Glomerular visceral epithelial cell (primary cell): ENCODE data around the gene AMER2.
"Not testable (repeated sequence)": the region's sequence is repeated elsewhere in the genome, so short reads cannot be mapped to it uniquely, and the experiment has no call there.

Source experiments
- DNase-seq: peaks from one replicate; pipeline ENCODE4 v3.0.0-alpha.2; 2016; ENCODE audit errors: extremely low spot score

Gene AMER2

DNA sequence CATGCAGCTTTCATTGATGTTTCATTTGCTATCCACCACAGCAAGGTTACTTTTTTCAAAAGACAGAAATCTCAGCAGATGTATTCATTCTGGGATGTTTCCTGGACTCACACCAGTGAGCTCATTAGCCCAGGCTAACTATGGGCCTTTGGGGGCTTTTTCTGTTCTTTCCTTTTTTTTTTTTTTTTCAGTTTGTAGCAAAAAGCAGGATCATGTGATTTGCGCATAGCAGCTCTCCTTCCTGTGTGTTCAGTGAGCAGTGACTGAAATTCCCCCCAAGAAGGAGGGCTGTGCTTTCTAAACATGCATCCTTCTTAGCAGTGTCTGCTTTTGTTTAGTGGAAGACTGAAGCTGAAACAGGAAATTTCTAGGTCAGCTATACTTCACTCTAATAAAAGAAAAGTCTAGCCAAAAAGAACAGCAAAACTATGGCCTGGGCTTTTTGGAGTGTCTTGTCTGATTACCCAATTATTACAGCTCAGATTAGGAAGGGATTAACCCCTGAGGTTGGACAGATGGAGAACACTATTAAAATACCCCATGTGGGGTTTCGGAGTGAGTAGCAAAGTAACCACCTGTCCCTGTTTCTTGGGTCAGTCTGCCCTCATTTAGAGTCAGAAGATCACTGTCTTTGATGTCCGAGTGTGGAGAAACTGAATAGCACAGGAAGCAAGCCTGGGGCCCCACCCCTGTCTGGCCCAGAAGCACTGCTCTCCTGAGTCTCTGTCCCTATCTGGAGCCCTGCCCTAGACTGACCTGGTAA, 8.9 kb upstream of the AMER2 start:
- DNase-seq, result no peak

DNA sequence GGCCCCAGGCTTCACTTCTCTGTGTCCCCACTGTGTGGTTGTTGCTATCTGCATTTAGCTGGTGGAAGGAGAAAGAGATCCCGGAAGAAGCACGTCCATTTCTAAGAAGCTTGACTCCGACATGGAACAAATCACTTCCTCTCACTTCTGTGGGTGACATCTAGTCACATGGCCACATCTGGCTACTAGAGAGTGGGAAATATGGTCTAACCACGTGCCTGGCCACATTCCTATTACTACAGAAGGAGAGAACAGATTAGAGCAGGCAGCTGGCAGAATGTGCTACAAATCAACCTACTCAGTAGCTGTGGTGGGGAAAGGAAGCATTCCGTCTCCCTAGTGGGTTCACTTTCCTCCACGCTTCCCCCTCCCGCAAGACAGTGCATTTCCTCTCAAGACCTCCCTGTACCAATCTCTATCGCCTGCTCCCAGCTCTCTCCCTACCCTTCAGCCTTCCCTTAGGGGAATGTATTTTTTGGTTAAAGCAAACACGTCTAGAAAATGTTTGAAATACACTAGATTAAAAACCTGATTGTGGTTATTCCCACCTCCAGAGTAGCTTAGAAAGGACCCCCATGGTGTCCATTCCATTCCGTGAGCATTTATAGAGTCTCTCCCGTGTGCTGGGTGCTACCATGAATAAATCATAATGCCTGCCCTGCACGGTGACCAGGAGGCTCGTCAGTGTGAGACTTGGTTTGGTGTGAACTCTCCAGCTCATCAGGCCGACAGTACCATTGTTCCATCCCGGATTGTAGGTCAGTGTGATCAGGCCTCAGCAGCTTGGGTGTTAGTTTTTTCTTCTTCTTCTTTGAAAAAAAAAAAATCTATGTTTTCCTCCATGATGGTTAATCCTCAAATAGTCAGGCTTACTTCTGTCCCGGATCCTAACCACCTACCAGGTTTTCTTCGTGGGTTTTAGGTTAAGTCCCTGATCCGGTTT, 8.0 kb upstream of the AMER2 start:
- DNase-seq, result no peak

DNA sequence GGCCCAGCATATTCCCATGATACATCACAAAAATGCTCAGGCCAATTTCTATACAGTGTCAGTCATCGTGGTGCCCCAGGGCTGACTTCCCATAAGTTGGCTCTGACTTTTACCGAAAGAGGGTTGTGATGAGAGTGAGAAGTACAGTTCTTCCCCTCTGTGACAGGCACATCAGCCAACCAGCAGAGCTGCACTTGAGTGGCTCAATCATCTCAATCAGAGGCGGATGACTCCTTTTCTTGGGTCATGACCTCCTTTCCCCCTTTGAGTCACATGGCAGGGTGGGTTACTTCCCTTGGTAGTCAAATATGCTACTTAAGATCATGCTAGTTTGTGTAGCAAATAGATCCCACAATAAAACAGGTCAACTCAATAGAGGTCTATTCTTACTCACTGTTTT, 6.9 kb upstream of the AMER2 start:
- DNase-seq, result no peak

DNA sequence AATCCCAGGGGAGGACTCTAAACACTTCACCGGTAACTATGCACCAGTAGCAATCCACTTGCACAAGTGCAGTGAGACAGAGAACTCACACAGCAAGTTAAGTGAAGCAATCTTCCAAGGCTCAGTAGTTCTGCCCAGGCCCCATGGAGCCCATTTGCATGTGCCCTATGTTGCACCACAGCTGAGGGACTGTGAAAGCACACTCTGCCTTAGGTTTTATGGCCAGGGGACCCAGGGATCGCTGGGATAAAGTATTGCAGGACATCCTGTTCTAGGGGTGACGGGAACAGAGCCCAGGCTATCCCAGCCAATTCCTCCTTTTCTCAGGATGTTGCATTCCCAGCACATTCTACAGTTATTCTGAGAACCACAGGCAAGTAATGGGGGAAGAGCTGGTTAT, 6.0 kb upstream of the AMER2 start:
- DNase-seq, result no peak

DNA sequence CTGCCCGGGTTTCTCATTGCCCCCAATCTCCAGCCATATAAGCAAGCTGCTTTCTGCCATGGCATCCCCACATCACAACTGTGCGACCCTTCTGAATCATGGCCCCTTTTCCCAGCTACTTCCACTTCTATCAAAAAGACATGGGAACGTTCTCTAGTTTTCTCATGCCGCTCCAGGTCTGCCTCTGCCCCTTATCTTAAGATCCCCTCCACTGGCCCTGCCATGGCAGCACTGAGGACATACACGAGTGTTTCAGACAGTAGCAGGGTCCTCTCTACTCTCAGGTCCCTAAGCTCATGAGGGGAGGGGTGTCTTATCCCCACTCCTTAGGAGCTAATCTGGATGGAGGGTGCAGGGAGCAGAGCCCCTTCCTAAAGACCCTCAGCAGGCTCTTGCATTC, 5.5 kb upstream of the AMER2 start:
- no peak for DNase-seq

DNA sequence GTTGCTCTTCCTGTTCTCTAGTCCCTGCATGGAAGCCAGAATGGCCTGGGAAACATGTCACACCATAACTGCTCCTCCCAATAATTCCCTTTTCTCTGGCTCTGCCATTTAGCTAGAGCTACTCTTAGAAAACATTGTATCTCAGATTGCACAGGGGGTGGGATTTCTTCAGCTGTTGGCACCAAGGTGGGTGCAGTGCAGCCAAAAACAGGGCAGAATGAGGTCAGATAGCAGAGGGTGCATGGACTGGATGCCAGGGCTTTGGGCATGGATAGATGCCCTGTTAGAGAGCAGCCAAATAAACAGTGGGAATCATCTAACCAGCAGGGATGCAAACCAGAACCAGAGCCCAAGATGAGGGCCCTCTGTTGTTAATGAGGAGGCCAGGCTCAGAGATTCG, 4.9 kb upstream of the AMER2 start:
- DNase-seq, result no peak

DNA sequence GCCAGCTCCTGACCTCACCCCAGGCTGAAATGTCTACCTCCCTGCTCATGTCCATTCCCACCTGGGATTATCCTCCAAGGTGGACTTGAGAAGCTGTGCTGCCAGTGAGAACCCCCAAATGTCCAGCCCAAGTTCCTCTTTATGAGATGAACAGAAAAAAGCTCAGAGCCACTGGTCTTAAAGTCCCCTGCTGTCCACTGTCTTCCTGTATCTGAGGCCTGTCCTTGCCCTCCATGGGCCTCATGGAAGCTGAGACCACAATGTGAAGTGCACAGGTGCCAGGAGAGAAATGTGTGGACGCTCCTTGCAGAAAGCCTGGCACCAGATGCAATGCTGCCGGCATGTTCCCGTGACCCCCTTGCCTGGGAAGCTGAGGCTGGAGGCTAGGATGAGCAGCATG, 3.3 kb upstream of the AMER2 start:
- DNase-seq, result no peak

DNA sequence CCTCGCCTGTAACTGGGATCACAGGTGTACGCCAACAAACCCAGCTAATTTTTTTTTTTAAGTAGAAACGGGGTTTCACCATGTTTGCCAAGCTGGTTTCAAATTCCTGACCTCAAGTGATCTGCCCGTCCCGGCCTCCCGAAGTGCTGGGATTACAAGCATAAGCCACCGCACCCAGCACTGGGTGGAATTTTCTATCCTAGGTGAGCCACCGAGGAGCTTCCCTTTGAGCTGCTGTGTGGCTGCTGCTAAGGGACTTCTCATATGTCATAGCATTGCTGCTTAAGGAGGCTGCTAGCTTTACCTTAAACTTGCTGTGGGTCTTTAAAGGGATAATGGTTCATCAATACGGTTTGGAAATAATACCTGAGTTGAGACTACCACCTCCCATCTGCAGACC, 2.9 kb upstream of the AMER2 start:
- DNase-seq, result no peak

DNA sequence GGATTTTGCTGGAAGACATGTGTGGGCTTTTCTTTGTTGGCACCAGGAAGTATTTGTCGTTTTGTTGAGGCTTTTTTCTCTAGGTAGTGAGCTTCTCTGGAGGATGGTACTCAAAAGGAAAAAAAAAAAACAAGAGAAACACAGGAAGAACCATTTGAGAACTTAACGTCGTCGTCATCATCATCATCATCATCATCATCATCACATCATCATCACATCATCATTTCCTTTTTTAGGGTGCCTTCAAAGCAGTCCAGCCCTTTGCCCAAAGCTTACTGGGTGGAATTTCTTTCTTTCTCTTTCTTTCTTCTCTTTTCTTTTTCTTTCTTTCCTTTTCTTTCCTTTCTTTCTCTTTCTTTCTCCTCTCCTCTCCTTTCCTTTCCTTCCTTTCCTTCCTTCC, 2.2 kb upstream of the AMER2 start:
- DNase-seq, result no peak

DNA sequence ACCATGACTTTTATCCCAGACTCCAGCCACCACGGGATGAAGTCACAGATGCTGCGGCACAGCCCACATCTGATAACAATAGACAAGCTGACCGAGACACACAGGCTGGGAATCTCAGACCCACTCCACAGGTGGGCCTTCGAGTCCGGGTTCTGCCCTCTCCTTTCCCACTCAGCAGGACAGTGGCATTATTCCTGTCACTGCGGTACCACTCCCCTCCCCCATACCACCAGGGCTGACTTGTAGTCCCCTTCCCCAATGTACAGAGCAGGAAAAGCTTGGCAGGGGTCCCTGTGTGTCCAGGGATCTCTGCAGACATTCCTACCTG, 179 bp upstream of the AMER2 start:
- no peak for DNase-seq

DNA sequence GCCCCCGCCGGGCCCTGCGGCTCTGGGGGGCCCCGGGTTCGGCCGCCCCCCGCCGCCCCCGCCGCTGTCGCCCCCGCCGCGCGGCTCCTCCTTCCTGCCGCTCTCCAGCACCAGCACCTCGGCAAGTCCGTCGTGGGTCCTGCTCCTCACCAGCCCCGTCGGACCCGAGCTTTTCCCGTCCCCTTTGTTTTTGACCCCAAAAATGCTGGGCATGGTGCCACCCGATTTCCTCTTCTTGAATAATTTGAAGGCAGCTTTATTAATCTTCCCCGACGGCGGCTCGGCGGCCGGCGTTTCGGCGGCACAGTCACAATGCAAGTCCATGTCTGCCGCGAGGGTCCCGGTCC, 945 bp downstream of the AMER2 start:
- no peak for DNase-seq

DNA sequence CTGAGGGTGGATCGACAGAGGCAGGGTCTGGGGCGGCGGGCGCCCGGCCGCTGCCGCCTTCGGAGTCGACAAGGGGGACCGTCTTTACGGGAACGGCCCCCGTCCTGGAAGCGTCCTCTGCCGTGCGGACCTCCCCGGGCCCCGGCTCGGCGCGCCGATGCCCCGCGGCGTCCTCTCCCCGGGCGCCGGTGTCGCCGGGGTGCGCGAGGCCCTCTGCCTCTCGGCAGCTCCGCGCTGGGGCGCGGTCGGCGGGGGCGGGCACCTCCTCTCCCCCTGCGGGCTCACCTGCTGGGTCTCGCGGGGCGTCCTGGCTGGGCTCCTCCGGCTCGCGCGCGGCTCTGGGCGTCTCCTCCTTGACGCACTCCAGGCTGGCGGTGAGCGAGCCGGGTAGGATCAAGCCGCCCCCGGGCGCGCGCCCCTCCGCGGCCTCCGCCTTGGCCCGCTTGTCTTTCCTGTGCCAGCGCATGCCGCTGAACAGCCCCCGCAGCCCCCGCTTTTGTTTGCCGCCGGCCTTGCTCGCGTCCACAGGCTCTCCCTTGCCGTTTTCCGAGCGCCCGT, 1.5 kb downstream of the AMER2 start:
- no peak for DNase-seq

DNA sequence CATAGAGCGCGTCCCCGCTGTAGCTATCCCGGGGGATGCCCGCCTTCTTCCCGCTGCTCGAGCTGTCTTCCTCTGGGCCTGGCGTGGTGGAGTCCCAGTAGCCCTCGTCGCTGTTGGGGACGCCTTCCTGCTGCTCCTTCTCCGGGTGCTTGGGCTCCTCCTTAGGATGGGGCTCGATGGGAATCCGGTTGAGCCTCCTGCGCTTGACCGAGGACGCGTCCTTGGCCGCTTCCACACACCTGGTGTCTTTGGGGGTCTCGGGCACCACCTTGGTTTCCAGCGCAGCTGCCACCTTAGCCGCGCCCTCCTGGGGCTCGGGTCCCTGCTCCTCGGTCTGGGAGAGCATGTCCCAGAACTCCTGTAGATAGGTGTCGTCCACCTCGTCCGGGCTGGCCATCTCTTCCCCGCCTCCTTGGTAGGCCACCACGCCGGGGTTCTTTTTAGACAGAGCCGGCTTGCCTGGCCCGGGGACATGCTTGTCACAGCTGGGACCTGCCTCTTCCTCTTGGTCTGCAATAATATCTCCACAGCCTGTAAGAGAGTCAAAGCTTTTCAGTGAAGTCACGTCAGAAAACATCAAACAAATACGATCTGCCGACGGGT, 2.0 kb downstream of the AMER2 start:
- DNase-seq, result no peak

DNA sequence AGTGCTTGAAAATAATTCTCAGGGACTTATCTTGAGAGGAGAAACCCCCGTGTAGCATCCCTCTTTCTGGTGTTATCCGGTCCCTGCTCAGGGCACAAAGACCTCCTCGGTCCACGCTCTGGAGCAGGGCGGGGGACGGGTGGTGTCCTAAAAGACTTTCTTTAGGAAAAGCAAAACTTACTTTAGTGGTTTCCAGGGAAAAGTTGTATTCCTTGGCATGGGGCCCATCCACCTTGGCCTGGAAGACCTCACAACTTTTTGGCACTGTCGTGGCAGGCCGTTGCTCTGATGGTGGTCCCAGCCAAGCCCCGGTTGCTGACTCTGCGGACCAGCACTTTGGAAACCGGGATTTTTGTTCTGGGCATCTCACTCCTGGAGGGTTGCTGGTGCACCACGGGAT, 2.7 kb downstream of the AMER2 start:
- DNase-seq, result no peak

DNA sequence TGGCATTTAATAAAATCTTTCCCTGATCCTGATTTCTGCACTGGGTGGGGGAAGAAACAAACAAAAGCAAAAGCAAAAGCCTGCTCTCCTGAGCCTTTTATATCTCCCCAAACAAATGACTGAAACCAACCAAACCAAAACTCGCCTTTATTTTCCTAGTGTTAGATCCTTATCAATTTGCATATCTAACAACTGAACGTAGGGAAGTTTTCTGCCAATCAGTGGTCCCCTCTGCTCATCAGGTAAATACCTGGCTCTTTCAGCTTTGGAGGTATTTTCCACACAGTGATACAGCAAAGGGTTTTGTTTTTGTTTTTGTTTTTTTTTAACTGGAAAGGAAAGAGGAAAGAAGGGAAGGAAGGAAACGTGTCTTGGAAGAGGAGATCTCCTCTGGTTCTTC, 3.3 kb downstream of the AMER2 start:
- DNase-seq, result no peak

DNA sequence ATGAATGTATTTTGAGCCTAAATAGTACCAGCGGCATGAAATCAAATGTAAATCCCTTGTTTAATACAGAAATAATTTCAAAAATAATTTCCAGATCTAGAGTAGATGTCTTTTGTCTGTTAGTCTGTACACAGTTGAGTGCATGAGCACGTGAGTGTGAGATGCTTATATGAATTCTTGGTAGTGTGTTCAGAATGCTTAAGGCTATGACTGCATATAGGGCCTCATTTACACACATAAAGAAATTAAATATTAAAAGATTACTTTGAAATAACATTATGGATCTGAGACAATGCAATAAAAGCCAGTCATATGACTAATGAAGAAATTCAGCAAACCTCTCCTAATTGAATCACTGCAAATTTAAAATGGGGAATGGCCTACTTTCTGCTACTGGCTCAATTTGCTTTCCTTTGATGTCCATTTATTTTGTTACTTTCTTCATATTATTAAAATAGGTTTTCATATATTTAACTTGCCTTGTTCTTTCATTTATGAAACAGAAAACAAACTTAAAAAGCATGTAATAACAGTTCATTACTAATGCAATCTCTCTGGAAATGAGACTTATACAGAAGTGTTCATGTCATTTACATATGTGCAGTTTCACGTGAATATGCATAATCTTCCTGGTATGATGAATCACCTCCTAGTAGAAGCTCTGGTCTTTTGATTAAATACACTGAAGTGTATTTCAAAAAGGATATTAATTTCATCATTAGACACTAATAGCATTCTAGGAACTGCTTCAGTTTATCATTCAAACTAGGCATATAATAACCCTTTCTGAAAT, 4.5 kb downstream of the AMER2 start:
- DNase-seq, result no peak

DNA sequence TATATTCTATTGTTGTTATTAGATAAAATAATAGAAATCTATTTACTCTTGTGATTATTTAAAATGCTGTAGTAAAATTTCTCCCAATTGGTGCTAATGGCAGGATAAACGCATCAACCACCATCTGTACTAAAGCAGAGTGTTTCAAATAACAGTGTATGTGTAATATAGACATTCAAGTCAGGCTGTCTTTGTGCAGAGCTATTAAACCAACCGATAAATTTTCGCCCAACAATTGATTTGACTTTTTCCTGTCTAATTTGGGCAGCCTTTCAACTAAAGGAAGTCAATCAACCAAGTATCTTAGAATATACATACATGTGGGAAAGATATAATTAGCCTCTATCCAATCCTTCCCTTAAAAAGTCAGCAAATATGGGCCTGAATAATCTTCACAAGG, 5.8 kb downstream of the AMER2 start:
- no peak for DNase-seq

DNA sequence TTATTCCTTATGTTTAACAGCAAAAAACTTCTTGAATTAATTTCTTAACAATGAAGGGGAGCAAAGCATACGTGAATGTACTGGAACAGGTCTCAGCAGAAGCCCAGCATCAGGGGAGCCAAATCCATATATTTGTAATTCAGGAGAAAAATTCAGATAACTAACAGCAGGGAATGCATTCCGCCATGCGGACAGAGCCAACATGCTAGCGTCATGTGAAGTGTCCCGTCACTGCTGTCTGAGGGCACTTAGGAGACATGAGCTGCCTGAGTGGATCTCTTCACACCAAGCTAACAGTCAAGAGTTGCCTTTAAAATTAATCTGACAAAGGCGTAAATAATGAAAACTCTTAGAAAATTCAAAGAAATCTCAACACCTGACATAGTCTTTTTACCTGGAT, 6.4 kb downstream of the AMER2 start:
- no peak for DNase-seq

DNA sequence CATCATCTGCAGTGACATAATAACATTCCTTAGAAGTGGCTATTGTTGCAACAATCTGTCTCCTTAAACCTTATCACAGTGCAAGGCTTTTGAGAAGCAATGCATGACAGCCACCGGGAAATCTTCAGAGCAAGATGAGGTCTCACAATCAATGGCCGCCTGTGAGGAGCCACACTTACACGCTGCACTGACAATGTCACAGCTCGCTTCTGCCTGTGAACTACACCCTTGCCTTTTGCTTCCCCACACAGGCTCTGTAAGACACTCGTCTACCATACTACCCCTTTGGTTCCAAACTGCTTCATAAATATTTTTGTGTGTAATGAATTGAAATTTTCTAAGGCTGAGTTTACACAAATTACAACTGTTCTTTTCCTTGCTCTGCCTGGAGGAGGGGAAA, 6.9 kb downstream of the AMER2 start:
- not testable (repeated sequence) for DNase-seq

DNA sequence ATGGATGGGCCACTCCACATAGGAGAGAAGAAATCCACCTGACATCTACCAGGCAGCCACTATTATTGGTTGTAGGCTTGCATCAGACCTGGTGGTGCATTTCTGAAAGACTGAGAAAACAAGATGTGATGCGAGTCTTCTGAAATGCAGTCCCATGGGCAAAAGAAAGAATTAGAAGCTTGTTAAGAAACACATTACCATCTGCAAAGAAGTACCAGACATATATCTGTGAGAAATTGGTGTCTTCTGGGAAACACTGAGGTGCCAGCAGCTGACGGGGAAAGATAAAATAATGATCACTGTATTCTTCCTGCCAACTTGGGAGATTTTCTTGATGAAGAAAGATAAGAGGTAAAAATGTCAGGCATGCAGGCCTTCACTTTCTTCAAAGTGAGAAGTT, 14.4 kb downstream of the AMER2 start:
- no peak for DNase-seq

DNA sequence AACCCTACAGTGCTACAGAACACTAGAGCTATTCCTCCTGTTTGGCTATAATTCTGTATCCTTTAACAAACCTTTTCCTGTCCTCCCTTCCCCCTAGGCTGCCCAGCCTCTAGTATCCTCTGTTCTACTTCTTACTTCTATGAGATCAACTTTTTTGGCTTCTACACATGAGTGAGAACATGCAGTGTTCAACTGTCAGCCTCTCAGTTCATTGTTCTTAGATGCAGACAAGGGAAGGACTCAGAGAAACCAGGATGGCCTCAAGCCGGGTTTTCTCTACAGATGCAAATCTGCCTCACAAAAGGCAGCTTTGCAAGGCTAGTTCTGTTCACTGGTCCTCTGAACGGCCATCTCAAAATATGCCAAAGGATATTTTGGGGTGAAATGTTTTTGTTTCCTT, 18.4 kb downstream of the AMER2 start:
- no peak for DNase-seq

DNA sequence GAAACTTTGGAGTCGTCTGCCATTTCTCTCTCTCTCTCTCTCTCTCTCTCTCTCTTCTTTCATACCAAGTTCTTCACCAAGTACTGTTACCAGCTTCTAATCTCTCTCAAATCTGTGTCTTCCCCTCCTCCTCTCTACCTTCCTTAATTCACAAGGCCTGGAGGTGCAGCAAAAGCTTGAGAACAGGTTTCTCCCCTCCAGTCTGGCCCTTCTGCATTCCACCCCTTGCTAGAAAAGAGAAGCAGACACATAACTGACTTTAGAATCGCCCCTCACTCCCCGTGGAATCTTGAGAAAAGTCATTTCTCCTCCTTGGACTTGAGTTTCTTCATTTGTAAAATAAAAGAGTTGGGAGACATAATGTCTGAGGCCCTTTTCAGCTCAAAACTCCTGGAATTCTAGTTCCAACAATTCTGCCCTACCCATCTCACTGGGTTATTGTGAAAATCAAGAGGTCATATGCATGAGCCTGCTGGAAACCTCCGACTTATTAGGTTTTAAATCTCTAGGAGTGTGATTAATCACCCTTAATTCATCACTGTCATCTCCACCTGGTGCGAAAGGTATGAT, 20.4 kb downstream of the AMER2 start:
- no peak for DNase-seq
